Measurements from ENCODE around the gene LIPJ.

DNA sequence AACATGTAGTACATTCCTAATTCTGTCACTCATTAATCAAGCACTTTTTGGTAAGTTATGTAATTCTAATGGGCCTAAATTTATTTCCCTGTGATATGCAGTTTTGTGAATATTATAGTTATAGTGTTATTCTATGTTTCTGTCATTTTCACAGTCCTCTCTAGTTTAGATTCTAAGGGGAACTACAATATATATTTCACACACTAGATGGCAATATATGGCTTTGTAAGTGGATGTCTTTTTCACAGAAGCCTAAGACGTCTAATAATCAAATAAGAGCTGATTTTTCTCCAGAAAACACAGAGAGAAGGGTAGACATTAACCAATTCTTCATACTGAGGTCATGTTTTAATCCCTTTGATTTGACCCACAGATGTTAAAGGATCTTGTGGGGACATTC lies 21.5 kb upstream of the LIPJ start:
- no peak for TF ChIP-seq POLR2A (IDR thresholded peaks at IDR 0.05; ENCODE audit: low read length)
- TF ChIP-seq, protein P1, sequence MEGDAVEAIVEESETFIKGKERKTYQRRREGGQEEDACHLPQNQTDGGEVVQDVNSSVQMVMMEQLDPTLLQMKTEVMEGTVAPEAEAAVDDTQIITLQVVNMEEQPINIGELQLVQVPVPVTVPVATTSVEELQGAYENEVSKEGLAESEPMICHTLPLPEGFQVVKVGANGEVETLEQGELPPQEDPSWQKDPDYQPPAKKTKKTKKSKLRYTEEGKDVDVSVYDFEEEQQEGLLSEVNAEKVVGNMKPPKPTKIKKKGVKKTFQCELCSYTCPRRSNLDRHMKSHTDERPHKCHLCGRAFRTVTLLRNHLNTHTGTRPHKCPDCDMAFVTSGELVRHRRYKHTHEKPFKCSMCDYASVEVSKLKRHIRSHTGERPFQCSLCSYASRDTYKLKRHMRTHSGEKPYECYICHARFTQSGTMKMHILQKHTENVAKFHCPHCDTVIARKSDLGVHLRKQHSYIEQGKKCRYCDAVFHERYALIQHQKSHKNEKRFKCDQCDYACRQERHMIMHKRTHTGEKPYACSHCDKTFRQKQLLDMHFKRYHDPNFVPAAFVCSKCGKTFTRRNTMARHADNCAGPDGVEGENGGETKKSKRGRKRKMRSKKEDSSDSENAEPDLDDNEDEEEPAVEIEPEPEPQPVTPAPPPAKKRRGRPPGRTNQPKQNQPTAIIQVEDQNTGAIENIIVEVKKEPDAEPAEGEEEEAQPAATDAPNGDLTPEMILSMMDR (IDR thresholded peaks at IDR 0.05), result peak; percentile 64
- TF ChIP-seq REST (IDR thresholded peaks at IDR 0.05), result no peak
- TF ChIP-seq FOSL2 (IDR thresholded peaks at IDR 0.05), result no peak
- no peak for TF ChIP-seq FOSL2 (CRISPR knock-in tag; IDR thresholded peaks at IDR 0.05)
- TF ChIP-seq, protein P2, sequence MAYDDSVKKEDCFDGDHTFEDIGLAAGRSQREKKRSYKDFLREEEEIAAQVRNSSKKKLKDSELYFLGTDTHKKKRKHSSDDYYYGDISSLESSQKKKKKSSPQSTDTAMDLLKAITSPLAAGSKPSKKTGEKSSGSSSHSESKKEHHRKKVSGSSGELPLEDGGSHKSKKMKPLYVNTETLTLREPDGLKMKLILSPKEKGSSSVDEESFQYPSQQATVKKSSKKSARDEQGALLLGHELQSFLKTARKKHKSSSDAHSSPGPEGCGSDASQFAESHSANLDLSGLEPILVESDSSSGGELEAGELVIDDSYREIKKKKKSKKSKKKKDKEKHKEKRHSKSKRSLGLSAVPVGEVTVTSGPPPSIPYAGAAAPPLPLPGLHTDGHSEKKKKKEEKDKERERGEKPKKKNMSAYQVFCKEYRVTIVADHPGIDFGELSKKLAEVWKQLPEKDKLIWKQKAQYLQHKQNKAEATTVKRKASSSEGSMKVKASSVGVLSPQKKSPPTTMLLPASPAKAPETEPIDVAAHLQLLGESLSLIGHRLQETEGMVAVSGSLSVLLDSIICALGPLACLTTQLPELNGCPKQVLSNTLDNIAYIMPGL (CRISPR knock-in tag; IDR thresholded peaks at IDR 0.05; ENCODE audit: borderline replicate concordance), result no peak
- no peak for TF ChIP-seq ZSCAN20 (CRISPR knock-in tag; IDR thresholded peaks at IDR 0.05)
- TF ChIP-seq SMC3 (IDR thresholded peaks at IDR 0.05), result peak; percentile 66
- TF ChIP-seq, protein P3, sequence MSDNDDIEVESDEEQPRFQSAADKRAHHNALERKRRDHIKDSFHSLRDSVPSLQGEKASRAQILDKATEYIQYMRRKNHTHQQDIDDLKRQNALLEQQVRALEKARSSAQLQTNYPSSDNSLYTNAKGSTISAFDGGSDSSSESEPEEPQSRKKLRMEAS (IDR thresholded peaks at IDR 0.05), result no peak
- no peak for TF ChIP-seq HOXB13 (CRISPR knock-in tag; IDR thresholded peaks at IDR 0.05; ENCODE audit: low read depth)
- no peak for TF ChIP-seq CHD2 (IDR thresholded peaks at IDR 0.05; ENCODE audit: low read length, partially characterized antibody)
- TF ChIP-seq EP300 (IDR thresholded peaks at IDR 0.05), result no peak
- TF ChIP-seq BCL3 (IDR thresholded peaks at IDR 0.05), result no peak
- no peak for TF ChIP-seq EHMT2 (IDR thresholded peaks at IDR 0.05; ENCODE audit: low read depth)
- no peak for TF ChIP-seq CBX2 (IDR thresholded peaks at IDR 0.05; ENCODE audit: borderline replicate concordance, low read depth)
